HepG2 (cell line): Measurements from ENCODE around the gene ODC1. TPM values are rescaled to one million over a fixed set of nuclear protein-coding genes. Genes with fewer than 3 reads are reported as not detected.

Experiments
- ATAC-seq: fragments of 200-7000 bp; cut with Tn5 transposase; 3 replicates; pipeline ENCODE4 v1.9.1; 2020; ENCODE audit warnings: mild to moderate bottlenecking, moderate library complexity
- BruUV-seq: library from RNA; stranded (reverse); fragments of 400-500 nt; replicated peaks from 2 replicates; lab custom pipeline; 2021; lab: Mats Ljungman, UMichigan
- CTCF ChIA-PET: fragments of 300-600 bp; formaldehyde crosslinking; extraction: SDS; loops from one replicate; lab custom pipeline; 2021; ENCODE audit warnings: low total read pairs, inconsistent platforms, low intra/inter-chr PET ratio; lab: Yijun Ruan, JAX
- POLR2A ChIA-PET: fragments of 350-600 bp; sonication (Branson Sonifier 250); formaldehyde crosslinking; loops from one replicate; lab custom pipeline; 2020; ENCODE audit warnings: antibody characterized with exemption, inconsistent platforms; lab: Yijun Ruan, JAX
- DNase-seq: peaks from one replicate; pipeline ENCODE4 v3.0.0-alpha.2; 2015; ENCODE audit warnings: low spot score
- FAIRE-seq: peaks from 3 replicates; lab custom pipeline; 2011; peaks lifted over from hg19 to GRCh38; lab: Jason Lieb, UNC
- H2AFZ ChIP-seq: one replicate; pipeline ENCODE4 v1.6.1; 2011; ENCODE audit warnings: low read length, inconsistent platforms
- H3K27ac ChIP-seq: fragments of 300-600 bp; 3 replicates; pipeline ENCODE4 v1.8.0; 2011; ENCODE audit warnings: mixed run types, mild to moderate bottlenecking, mixed read lengths, low read length, inconsistent platforms; ENCODE audit not compliant: insufficient read depth; ENCODE audit errors: extremely low read length
- H3K27me3 ChIP-seq, 2 experiments: fragments of 200-600 bp in 1 of 2; 2 replicates in 1 of 2; 3 replicates in 1 of 2; pipeline versions ENCODE4 v1.6.0 to v1.8.0; 2011; ENCODE audit warnings: low read length in 2 of 2, mild to moderate bottlenecking in 2 of 2, moderate library complexity in 2 of 2, inconsistent platforms in 1 of 2; ENCODE audit not compliant: insufficient read depth in 2 of 2, control insufficient read depth in 1 of 2
- H3K36me3 ChIP-seq, 2 experiments: fragments of 200-600 bp in 1 of 2; replicated peaks in 1 of 2; 2 replicates in 1 of 2; 3 replicates in 1 of 2; pipeline versions ENCODE4 v1.5.1 to v1.8.0; 2011; ENCODE audit warnings: low read length in 2 of 2, inconsistent platforms in 1 of 2; ENCODE audit not compliant: insufficient read depth in 2 of 2, control insufficient read depth in 1 of 2
- H3K4me1 ChIP-seq: 2 replicates; pipeline ENCODE4 v1.5.1; 2012; ENCODE audit warnings: low read length, inconsistent platforms; ENCODE audit not compliant: insufficient read depth
- H3K4me2 ChIP-seq: 2 replicates; pipeline ENCODE4 v1.6.0; 2011; ENCODE audit warnings: low read depth, low read length, inconsistent platforms
- H3K4me3 ChIP-seq, 3 experiments: fragments of 200-600 bp in 1 of 3; sonication (generic), shearing (Covaris generic) in 1 of 3; replicated peaks in 1 of 3; 2 replicates each; pipeline ENCODE4 v1.5.1; 2011 to 2016; ENCODE audit warnings: low read length in 3 of 3, inconsistent platforms in 2 of 3, low read depth in 2 of 3, mild to moderate bottlenecking in 2 of 3, control low read depth in 1 of 3, mixed read lengths in 1 of 3; ENCODE audit not compliant: insufficient read depth in 1 of 3
- H3K79me2 ChIP-seq: one replicate; pipeline ENCODE4 v1.6.1; 2011; ENCODE audit warnings: low read length, inconsistent platforms; ENCODE audit not compliant: insufficient read depth
- H3K9ac ChIP-seq: 2 replicates; pipeline ENCODE4 v1.6.0; 2011; ENCODE audit warnings: mild to moderate bottlenecking, low read depth, low read length, inconsistent platforms; ENCODE audit not compliant: insufficient read depth
- H3K9me3 ChIP-seq: 2 replicates; pipeline ENCODE4 v1.5.1; 2012; ENCODE audit warnings: mild to moderate bottlenecking, low read length
- H4K20me1 ChIP-seq: 2 replicates; pipeline ENCODE4 v1.6.0; 2011; ENCODE audit warnings: inconsistent platforms, mild to moderate bottlenecking, low read length, moderate library complexity; ENCODE audit not compliant: insufficient read depth
- CBFB ChIP-seq: sonication (generic); formaldehyde crosslinking; IDR thresholded peaks from 2 replicates; pipeline ENCODE4 v1.4.0; 2020; ENCODE audit warnings: missing genetic modification reagents
- FOXK2 ChIP-seq: fragments of 450-650 bp; IDR thresholded peaks from 2 replicates; pipeline ENCODE4 v1.6.1; 2016
- NR3C1 ChIP-seq: sonication (generic); formaldehyde crosslinking; IDR thresholded peaks from 2 replicates; pipeline ENCODE4 v1.4.0; 2020; ENCODE audit warnings: missing genetic modification reagents
- PTBP1 ChIP-seq: fragments of 200-400 bp; formaldehyde crosslinking; IDR thresholded peaks from 2 replicates; pipeline ENCODE4 v1.6.1; 2018; ENCODE audit warnings: low read length, low read depth; ENCODE audit not compliant: poor library complexity, severe bottlenecking
- RAD21 ChIP-seq: fragments of 450-650 bp; formaldehyde crosslinking; IDR thresholded peaks from 2 replicates; pipeline ENCODE4 v1.5.0; 2020; ENCODE audit warnings: mild to moderate bottlenecking
- SALL2 ChIP-seq: sonication (generic); formaldehyde crosslinking; IDR thresholded peaks from 2 replicates; pipeline ENCODE4 v1.8.1; 2023; ENCODE audit warnings: mild to moderate bottlenecking, missing genetic modification reagents, inconsistent platforms
- XRCC5 ChIP-seq: fragments of 200-400 bp; formaldehyde crosslinking; optimal IDR thresholded peaks from 2 replicates; pipeline ENCODE3; 2017; ENCODE audit warnings: mild to moderate bottlenecking, low read length
- ZNF496 ChIP-seq: sonication (generic); formaldehyde crosslinking; IDR thresholded peaks from 2 replicates; pipeline ENCODE4 v1.8.1; 2023; ENCODE audit warnings: mild to moderate bottlenecking, moderate library complexity, missing genetic modification reagents; ENCODE audit not compliant: insufficient replicate concordance
- ZNF670 ChIP-seq: sonication (generic); formaldehyde crosslinking; IDR thresholded peaks from 2 replicates; pipeline ENCODE4 v1.8.0; 2022; ENCODE audit warnings: mild to moderate bottlenecking, missing genetic modification reagents, borderline replicate concordance
- ZNF816 ChIP-seq: sonication (generic); formaldehyde crosslinking; IDR thresholded peaks from 2 replicates; pipeline ENCODE4 v1.8.0; 2022; ENCODE audit warnings: missing genetic modification reagents, mild to moderate bottlenecking, borderline replicate concordance
- ZSCAN21 ChIP-seq: sonication (generic); formaldehyde crosslinking; IDR thresholded peaks from 2 replicates; pipeline ENCODE4 v1.8.0; 2022; ENCODE audit warnings: mild to moderate bottlenecking, missing genetic modification reagents, moderate library complexity, borderline replicate concordance
- WGBS: methylation state at CpG from one replicate; pipeline ENCODE4 v1.1.6; 2017; ENCODE audit warnings: low lambda C conversion rate; 5-methylcytosine and 5-hydroxymethylcytosine counted together
- in situ Hi-C: cut with HindIII; loops from 2 replicates; pipeline ENCODE4 v1.10.0; 2017; ENCODE audit warnings: low pct_unique_long_range_greater_than_20kb; ENCODE audit not compliant: extremely low pct_ligation_motif_present
- intact Hi-C: fragments of 100-400 bp; cut with micrococcal nuclease; formaldehyde crosslinking; loops from one replicate; pipeline ENCODE4 v1.10.0; 2022; ENCODE audit not compliant: unreplicated experiment
- polyA plus RNA-seq, 8 experiments: library from polyadenylated mRNA; depleted of rRNA in 3 of 8; stranded (reverse) in 7 of 8; unstranded in 1 of 8; fragments of >200 nt; fragmentation: Illumina TruSeq in 4 of 8; extraction: Trizol in 4 of 8; gene quantifications; 2 replicates each; pipeline versions ENCODE4 v1.2.1 to v1.2.3, GENCODE V29; 2011 to 2016; ENCODE audit warnings: low read depth in 4 of 8, missing spikeins in 1 of 8, mixed read lengths in 1 of 8; ENCODE audit not compliant: insufficient read depth in 1 of 8
- total RNA-seq, 5 experiments: library from RNA; depleted of rRNA; stranded (reverse); fragments of >200 nt; fragmentation: Illumina TruSeq; extraction: Trizol; gene quantifications; 2 replicates each; pipeline ENCODE4 v1.2.3, GENCODE V29; 2016; ENCODE audit warnings: low read depth in 1 of 5
- TF ChIP-seq, protein P1 (sequence below): sonication (generic); formaldehyde crosslinking; IDR thresholded peaks from 2 replicates; pipeline ENCODE4 v1.5.0; 2020; ENCODE audit warnings: mild to moderate bottlenecking, missing genetic modification reagents
- TF ChIP-seq, protein P2 (sequence below): sonication (generic); formaldehyde crosslinking; IDR thresholded peaks from 2 replicates; pipeline ENCODE4 v1.8.1; 2023; ENCODE audit warnings: mild to moderate bottlenecking, inconsistent platforms, moderate library complexity, missing genetic modification reagents, borderline replicate concordance
- TF ChIP-seq, protein P3 (sequence below): sonication (generic); formaldehyde crosslinking; IDR thresholded peaks from 2 replicates; pipeline ENCODE4 v1.9.0; 2022; ENCODE audit warnings: low read depth, missing genetic modification reagents
- TF ChIP-seq, protein P4 (sequence below): sonication (generic); formaldehyde crosslinking; IDR thresholded peaks from 2 replicates; pipeline ENCODE4 v1.4.0; 2020; ENCODE audit warnings: missing genetic modification reagents
- TF ChIP-seq, protein P5 (sequence below): sonication (generic); formaldehyde crosslinking; IDR thresholded peaks from 2 replicates; pipeline ENCODE4 v1.4.0; 2020; ENCODE audit warnings: missing genetic modification reagents

Gene ODC1
- total and polyA plus RNA-seq, 2 of the 13 experiments (the other 11 are each of a cell fraction or from before 2014, with no cell fraction given): 142 to 371 TPM

DNA sequence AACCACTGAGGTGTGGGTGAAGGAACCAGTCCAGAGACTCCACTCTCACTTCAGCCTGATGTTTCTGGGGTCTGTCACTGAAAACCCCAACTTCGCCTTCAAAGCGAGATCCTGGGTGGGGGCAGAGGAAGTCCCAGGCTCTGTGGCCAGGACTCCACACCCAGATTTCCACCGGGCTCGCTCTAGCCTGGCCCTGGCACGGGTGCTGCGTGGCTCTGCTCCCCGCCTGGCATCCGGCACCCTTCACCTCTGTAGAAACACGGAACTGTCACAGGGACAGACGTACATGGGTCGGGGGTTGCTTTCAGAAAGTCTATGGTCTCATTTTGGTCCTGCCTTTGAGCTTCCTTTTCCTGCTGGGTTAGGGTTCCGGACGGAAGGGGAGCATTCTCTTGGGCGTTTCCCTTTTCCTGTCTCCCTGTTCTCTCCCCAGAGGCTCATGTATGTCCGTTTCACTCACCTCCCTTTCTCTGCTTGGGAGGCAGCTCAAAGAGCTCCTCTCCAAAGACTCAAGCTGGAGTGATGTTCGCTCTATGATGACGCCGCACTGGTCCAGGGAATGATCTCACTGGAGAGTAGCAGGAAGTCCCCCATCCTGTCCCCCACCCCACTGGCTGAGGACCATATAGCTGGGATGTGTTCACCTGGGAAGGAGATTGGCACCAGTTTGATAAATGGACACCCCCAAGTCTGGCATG is 41.5 kb downstream of the ODC1 start:
- no peaks in the 10 kb centered on the region; the same call in 1 of the 2 replicates for H4K20me1 ChIP-seq
- ATAC-seq (no peak), DNase-seq (no peak), FAIRE-seq (no peak)
- intact Hi-C loops (loop anchor here (10.0 kb wide), 1 partner anchor 282 kb away; the partner anchor contains the start of gene RRM2), in situ Hi-C loops (loop anchor here (5.0 kb wide), 2 partner anchors 79 to 134 kb away; no protein-coding TSS in a partner anchor)
- no peaks in the 10 kb centered on the region for H3K9me3 ChIP-seq
- peaks cover 41% of the 10 kb centered on the region for H3K4me1 ChIP-seq
- no TSS peak for BruUV-seq
- POLR2A ChIA-PET: interaction anchor here (3.1 kb wide), 1 partner anchor 105 kb away, joined by 32 read pairs; the partner anchor contains the start of gene HPCAL1
- peaks cover 2 to 4% of the 10 kb centered on the region in 2 experiments; a peak in 3 of 5 replicates for H3K36me3 ChIP-seq
- H3K79me2 ChIP-seq: no peaks in the 10 kb centered on the region
- H3K27me3 ChIP-seq: no peaks in the 10 kb centered on the region
- CTCF ChIA-PET: no interaction called here
- H3K4me2 ChIP-seq: no peak overlapping the region
- H3K4me3 ChIP-seq: no peak overlapping the region
- H2AFZ ChIP-seq: no peak overlapping the region
- 97% methylated on average over 16 of the region's 18 CpGs for WGBS
- H3K27ac ChIP-seq: no peak overlapping the region
- H3K9ac ChIP-seq: no peak overlapping the region
- TF ChIP-seq ZNF670 (no peak), CBFB (CRISPR knock-in tag) (no peak), FOXK2 (no peak), ZNF496 (no peak), ZSCAN21 (CRISPR knock-in tag) (no peak), NR3C1 (CRISPR knock-in tag) (no peak), RAD21 (CRISPR knock-in tag) (no peak), SALL2 (CRISPR knock-in tag) (no peak), PTBP1 (no peak), ZNF816 (CRISPR knock-in tag) (no peak), XRCC5 (no peak)
- TF ChIP-seq, protein P1, sequence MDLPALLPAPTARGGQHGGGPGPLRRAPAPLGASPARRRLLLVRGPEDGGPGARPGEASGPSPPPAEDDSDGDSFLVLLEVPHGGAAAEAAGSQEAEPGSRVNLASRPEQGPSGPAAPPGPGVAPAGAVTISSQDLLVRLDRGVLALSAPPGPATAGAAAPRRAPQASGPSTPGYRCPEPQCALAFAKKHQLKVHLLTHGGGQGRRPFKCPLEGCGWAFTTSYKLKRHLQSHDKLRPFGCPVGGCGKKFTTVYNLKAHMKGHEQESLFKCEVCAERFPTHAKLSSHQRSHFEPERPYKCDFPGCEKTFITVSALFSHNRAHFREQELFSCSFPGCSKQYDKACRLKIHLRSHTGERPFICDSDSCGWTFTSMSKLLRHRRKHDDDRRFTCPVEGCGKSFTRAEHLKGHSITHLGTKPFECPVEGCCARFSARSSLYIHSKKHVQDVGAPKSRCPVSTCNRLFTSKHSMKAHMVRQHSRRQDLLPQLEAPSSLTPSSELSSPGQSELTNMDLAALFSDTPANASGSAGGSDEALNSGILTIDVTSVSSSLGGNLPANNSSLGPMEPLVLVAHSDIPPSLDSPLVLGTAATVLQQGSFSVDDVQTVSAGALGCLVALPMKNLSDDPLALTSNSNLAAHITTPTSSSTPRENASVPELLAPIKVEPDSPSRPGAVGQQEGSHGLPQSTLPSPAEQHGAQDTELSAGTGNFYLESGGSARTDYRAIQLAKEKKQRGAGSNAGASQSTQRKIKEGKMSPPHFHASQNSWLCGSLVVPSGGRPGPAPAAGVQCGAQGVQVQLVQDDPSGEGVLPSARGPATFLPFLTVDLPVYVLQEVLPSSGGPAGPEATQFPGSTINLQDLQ (CRISPR knock-in tag): no peak
- TF ChIP-seq, protein P2, sequence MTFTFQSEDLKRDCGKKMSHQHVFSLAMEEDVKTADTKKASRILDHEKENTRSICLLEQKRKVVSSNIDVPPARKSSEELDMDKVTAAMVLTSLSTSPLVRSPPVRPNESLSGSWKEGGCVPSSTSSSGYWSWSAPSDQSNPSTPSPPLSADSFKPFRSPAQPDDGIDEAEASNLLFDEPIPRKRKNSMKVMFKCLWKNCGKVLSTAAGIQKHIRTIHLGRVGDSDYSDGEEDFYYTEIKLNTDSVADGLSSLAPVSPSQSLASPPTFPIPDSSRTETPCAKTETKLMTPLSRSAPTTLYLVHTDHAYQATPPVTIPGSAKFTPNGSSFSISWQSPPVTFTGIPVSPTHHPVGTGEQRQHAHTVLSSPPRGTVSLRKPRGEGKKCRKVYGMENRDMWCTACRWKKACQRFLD (CRISPR knock-in tag): no peak
- TF ChIP-seq, protein P3, sequence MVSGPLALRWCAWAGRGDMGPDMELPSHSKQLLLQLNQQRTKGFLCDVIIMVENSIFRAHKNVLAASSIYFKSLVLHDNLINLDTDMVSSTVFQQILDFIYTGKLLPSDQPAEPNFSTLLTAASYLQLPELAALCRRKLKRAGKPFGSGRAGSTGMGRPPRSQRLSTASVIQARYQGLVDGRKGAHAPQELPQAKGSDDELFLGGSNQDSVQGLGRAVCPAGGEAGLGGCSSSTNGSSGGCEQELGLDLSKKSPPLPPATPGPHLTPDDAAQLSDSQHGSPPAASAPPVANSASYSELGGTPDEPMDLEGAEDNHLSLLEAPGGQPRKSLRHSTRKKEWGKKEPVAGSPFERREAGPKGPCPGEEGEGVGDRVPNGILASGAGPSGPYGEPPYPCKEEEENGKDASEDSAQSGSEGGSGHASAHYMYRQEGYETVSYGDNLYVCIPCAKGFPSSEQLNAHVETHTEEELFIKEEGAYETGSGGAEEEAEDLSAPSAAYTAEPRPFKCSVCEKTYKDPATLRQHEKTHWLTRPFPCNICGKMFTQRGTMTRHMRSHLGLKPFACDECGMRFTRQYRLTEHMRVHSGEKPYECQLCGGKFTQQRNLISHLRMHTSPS (CRISPR knock-in tag): no peak
- TF ChIP-seq, protein P4, sequence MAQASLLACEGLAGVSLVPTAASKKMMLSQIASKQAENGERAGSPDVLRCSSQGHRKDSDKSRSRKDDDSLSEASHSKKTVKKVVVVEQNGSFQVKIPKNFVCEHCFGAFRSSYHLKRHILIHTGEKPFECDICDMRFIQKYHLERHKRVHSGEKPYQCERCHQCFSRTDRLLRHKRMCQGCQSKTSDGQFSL (CRISPR knock-in tag): no peak
- TF ChIP-seq, protein P5, sequence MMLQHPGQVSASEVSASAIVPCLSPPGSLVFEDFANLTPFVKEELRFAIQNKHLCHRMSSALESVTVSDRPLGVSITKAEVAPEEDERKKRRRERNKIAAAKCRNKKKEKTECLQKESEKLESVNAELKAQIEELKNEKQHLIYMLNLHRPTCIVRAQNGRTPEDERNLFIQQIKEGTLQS (CRISPR knock-in tag): no peak
